NCI-H1092 (cell line): ENCODE results near the gene CDH23.

Experiments used
- DNase-seq: peaks from one replicate; lab custom pipeline; 2025; lab: John Stamatoyannopoulos, UW

Gene CDH23

GRCh38 chr10:71423250-71423649 lies 26.5 kb downstream of the CDH23 start:
- DNase-seq = no peak

GRCh38 chr10:71423901-71424300 lies 27.2 kb downstream of the CDH23 start:
- DNase-seq = no peak

GRCh38 chr10:71424496-71425194 lies 27.9 kb downstream of the CDH23 start:
- DNase-seq = no peak

GRCh38 chr10:71426058-71426605 lies 29.4 kb downstream of the CDH23 start:
- no peak for DNase-seq

GRCh38 chr10:71427246-71427645 lies 30.5 kb downstream of the CDH23 start:
- no peak for DNase-seq

DNA sequence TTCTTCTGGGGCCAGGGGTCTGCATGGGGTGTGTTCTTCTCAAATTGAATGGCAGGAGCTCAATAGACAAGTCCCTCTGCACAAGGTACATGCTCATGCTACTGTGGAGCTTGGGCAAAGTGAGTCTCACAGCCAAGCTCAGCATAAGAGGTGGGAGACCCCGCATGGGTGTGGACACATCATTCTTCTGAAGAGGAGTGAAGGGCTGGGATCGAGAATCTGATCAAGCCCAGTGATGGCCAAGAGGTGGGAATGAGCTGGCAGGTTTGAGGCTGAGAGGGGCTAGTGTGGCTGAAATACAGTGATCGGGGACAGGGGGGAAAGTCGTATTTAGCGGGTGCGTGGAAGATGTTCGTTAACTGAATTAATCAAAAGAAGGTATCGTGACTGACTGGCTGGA lies 32.6 kb downstream of the CDH23 start:
- no peak for DNase-seq

DNA sequence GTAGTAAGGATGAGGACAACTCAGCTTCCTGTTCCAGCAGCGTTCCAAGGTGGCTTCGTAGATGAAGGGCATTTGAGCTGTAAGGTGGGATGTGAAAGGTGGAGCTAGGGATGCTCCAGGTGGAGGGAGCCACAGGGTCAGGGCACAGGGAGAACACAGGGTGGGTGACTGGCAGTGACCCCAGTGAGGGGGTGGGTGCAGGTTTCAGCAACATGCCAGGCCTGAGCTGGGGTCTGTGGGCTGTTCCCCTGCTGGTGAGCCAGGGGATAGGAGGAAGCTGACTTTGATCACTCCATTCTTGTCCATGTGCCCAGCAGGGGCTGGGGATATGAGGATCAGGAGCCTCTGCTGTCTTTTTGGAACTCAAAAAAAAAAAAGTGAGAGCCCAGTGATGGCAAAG lies 33.2 kb downstream of the CDH23 start:
- DNase-seq = no peak

DNA sequence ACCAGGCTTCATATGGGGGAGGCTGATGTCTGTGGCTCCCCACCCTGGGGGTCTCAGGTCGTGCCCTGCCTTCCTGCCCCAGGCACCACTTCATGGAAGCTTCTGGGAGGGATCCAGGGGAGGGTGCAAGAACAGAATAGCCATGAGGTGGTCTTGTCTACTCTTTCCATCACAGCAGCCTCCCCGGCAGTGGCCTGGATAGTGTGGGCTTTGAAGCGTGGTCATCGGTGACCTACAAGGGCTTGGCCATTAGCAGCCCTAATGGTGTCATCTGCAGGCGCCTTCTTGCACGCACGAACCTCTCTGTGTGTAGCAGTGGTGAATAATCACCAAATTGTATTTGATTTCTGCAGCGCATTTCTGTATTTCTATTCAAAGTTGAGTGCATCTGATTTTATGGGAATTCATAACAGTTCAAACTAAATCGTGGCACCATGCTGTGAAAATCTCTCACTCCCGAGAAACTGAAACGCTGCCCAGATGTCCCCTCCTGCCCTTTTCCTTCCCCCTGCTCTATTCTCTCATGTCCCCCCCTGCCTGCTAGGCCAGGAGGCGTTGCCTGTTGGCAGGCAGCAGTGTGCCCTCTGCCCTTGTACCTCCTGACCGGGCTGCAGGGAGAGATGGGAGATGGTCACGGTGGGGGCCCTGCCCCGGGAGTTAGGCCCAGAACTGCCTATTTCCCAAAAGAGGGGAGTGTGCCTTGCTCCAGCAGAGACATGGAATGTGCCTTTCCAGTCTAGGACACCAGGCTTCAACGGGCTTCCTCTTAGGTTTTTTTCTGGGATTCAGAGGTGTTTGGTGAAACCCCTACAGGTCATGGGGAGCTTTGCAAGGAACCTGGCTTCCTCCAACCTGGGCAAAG lies 34.8 kb downstream of the CDH23 start:
- DNase-seq = peak; percentile 7

GRCh38 chr10:71432101-71432905 lies 35.6 kb downstream of the CDH23 start:
- no peak for DNase-seq

GRCh38 chr10:71432956-71433767 lies 36.4 kb downstream of the CDH23 start:
- no peak for DNase-seq

GRCh38 chr10:71433768-71434744 lies 37.3 kb downstream of the CDH23 start:
- no peak for DNase-seq

GRCh38 chr10:71434760-71435394 lies 38.2 kb downstream of the CDH23 start:
- DNase-seq = no peak

GRCh38 chr10:71435571-71436267 lies 39.0 kb downstream of the CDH23 start:
- no peak for DNase-seq

DNA sequence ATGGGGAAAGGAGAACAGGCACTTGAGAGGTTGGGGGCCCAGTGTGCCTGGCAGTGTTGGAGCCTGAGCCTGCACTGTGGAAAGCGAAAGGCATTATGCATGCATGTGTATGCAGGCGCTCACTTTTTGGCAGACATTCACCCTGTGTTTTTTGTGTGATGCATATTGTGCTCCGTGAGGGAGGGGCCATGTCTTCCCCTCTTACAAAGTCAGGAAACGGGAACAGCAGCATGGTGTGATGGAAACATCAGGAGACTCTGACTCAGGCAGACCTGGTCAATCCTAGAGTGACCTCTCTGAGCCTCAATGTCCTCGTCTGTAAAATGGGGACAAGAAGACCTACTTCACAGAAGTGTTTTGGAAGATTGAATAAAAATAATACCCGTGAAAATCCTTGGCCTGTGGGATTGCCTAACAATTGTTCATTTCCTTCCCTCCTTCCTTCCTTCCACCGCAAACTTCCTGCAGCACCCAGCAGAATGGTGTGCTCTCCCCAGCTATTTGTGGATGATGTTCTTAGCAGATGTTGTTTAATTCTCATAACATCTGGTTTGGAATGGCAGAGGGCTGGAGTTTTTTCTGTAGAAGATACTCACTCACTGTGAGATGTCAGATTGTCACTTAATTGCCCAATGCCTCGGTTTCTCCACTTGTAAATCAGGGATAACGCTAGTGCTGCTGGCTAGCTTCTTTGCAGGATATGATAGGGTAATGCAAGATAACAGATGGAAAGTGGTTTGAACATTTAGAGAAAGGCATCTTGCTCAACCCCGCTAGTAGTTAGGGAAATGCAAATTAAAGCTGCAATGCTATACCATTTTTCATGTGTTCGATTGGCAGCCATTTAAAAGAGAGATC lies 39.8 kb downstream of the CDH23 start:
- DNase-seq = no peak

DNA sequence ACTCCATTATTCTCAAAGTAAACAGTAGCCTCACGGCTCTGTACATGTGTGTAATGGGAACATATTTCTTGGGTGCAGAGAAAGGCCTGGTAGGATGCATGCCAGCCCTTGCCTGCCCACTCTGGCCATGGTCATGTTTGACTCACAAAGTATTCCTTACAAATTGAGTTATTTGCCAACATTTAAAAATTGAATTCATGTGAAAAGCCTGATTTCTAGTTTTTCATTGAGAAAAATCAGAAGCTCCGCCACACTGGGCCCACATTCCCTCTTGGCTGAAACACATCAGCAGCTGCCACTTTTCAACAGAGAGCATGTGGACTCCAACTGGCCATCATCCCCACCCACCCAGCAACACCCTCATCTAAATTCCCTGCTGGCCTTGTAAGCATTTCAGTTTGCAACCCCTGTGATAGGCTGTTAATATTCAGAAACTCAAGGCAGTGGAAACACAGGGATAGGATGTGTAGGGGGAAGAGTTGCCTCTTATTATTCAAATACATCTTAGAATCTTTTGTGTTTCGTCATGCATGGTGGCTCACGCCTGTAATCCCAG lies 40.9 kb downstream of the CDH23 start:
- DNase-seq = no peak

DNA sequence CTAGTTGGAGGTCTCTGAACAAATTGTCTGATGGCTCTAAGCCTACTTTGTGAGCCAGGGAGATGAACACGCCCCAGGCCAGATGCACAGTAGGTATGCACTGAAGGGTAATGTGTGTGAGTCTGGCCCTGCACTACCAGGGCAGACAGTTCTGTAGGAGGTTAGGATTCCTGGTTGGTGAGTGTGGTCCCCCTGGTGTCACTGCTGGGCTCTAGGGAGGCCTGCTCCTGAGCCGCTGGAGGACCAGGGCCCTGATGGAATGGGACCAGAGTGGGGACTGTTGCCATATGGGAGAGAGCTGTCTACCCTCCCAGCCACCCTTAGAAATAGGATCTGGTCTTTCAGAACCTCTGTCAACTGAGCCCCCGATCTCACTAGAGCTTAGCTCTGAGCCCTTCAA lies 42.0 kb downstream of the CDH23 start:
- DNase-seq = no peak

DNA sequence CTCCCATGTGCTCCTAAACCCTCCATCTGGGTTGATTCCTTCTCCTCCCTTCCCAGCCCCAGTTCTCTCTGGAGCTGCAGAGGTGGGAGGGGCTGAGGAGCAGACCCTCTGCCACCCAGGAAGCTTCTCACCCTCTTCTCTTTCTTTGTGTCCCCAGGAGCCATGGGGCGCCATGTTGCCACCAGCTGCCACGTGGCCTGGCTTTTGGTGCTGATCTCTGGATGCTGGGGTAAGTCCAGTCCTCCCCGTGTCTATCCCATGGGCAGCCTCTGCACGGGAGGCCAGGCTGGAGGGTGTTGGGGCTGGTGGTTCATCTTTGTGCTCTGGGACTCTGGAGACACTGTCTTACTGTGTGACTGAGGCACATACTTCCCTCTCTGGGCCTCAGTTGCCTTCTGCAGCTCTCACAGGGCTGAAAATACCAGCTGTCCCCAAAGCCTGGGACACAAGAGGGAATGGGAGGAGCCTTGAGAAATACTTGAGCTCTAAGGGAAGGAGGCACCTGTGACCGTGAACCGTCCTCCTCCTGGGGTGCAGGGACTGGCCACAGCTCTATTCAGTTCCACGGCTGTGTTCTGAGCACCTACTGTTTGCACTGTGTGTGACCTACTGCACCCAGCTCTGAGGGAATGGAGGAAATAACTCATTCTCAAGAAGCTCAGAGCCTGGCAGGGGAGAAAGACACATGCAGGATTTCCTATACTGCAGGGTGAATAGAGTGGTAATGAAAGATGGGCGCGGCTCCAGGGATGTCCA lies 43.1 kb downstream of the CDH23 start:
- DNase-seq = no peak
